Activated CD8-positive, alpha-beta T cell treated with anti-CD3 and anti-CD28 coated beads, Interleukin-2, amount 10 ng/mL, durations not matched to agents 7 days and 5 days (primary cell): ENCODE measurements around the gene TBC1D4. TPM values are rescaled to one million over a fixed set of nuclear protein-coding genes. Genes with fewer than 3 reads are reported as not detected.
"Not testable (repeated sequence)": the region's sequence is repeated elsewhere in the genome, so short reads cannot be mapped to it uniquely, and the experiment has no call there.

Experiments used
- ATAC-seq: fragments of 150-1000 bp; cut with Tn5 transposase; one replicate; pipeline ENCODE4 v1.10.0; 2021; ENCODE audit warnings: moderate library complexity
- CTCF ChIA-PET: fragments of 350-600 bp; sonication (Branson Sonifier 250); formaldehyde crosslinking; loops from one replicate; lab custom pipeline; 2021; ENCODE audit warnings: antibody characterized with exemption; lab: Charles Lee
- POLR2A ChIA-PET: fragments of 350-600 bp; sonication (Branson Sonifier 250); formaldehyde crosslinking; loops from one replicate; lab custom pipeline; 2021; ENCODE audit warnings: antibody characterized with exemption; lab: Charles Lee
- DNase-seq: peaks from one replicate; pipeline ENCODE4 v3.0.0-alpha.2; 2020
- H3K27ac Mint-ChIP-seq: one replicate; pipeline ENCODE4 v1.8.0; 2021; ENCODE audit warnings: mild to moderate bottlenecking, mixed read lengths
- H3K27me3 Mint-ChIP-seq: one replicate; pipeline ENCODE4 v1.8.0; 2021; ENCODE audit warnings: low read depth, mixed read lengths
- H3K36me3 Mint-ChIP-seq: one replicate; pipeline ENCODE4 v1.8.0; 2021; ENCODE audit warnings: low read depth, mixed read lengths
- H3K4me1 Mint-ChIP-seq: one replicate; pipeline ENCODE4 v1.8.0; 2021; ENCODE audit warnings: low read depth, mixed read lengths
- H3K4me3 Mint-ChIP-seq: one replicate; pipeline ENCODE4 v1.8.0; 2021; ENCODE audit warnings: mild to moderate bottlenecking, mixed read lengths
- H3K9me3 Mint-ChIP-seq: one replicate; pipeline ENCODE4 v1.8.0; 2022; ENCODE audit warnings: mixed read lengths; ENCODE audit not compliant: insufficient read depth
- total RNA-seq, 2 experiments: library from RNA; stranded (reverse); gene quantifications; one replicate each; pipeline ENCODE4 v1.2.3, GENCODE V29; 2021

TBC1D4 gene
- total RNA-seq, 2 experiments from 2014 or later, result 12.7 to 13.4 TPM

- ATAC-seq, H3K9me3 Mint-ChIP-seq, H3K4me3 Mint-ChIP-seq, CTCF ChIA-PET, H3K27ac Mint-ChIP-seq, H3K4me1 Mint-ChIP-seq, DNase-seq, H3K27me3 Mint-ChIP-seq, H3K36me3 Mint-ChIP-seq, POLR2A ChIA-PET: not testable (repeated sequence)
These were observed 208.3 kb downstream of the TBC1D4 start for GRCh38 chr13:75273695-75274094.

DNA sequence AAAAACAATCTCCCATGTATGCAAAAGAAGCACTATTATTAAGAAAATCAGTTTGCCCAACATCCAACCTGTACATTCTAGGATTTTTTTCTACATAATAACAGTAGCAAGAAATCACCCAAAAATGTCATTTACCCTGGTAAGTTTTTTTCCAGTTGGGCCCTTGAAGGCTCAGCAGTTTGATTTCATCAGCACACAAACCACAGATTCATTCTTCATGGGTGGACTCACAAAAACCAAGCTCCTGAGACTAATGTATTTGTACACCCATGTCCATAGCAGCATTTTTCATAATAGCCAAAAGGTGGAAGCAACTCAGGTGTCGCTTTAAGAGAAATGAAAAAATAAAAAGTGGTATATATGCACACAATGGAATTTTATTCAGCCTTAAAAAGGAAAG lies 210.1 kb downstream of the TBC1D4 start:
- H3K4me3 Mint-ChIP-seq, result no peak overlapping the region
- H3K27me3 Mint-ChIP-seq, result no peaks in the 10 kb centered on the region
- H3K36me3 Mint-ChIP-seq, result no peaks in the 10 kb centered on the region
- POLR2A ChIA-PET, result no interaction called here
- H3K9me3 Mint-ChIP-seq, result no peaks in the 10 kb centered on the region
- DNase-seq, result no peak
- H3K4me1 Mint-ChIP-seq, result no peaks in the 10 kb centered on the region
- no peak overlapping the region for H3K27ac Mint-ChIP-seq
- ATAC-seq, result no peak
- CTCF ChIA-PET, result no interaction called here

DNA sequence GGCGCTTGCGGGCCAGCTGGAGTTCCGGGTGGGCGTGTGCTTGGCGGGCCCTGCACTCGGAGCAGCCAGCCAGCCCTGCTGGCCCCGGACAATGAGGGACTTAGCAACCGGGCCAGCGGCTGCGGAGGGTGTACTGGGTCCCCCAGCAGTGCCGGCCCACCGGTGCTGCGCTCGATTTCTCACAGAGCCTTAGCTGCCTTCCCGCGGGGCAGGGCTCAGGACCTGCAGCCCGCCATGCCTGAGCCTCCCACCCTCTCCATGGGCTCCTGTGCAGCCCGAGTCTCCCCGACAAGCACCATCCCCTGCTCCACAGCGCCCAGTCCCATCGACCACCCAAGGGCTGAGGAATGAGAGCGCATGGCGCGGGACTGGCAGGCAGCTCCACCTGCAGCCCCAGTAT lies 213.5 kb downstream of the TBC1D4 start:
- H3K4me1 Mint-ChIP-seq, CTCF ChIA-PET, H3K36me3 Mint-ChIP-seq, H3K9me3 Mint-ChIP-seq, H3K27me3 Mint-ChIP-seq, H3K4me3 Mint-ChIP-seq, POLR2A ChIA-PET, ATAC-seq, H3K27ac Mint-ChIP-seq, DNase-seq: not testable (repeated sequence)

DNA sequence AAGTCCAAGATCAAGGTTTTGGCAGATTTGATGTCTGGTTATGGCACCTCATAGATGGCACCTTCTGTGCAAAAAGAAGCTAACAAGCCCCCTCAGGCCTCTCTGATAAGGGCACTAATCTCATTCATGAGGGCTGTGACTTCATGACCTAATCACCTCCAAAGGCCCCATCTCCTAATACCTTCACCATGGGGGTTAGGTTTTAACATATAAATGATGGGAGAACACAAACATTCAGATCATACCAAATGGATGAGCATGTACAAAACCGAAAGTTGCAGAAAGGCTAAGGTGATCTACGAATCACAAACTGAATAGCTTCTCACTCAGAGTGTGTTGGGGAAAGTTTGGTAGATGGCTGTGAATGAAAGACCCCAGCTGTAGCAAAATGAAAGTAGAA lies 217.4 kb downstream of the TBC1D4 start:
- CTCF ChIA-PET, result interaction anchor here (1.0 to 1.4 kb wide), 2 partner anchors 9 to 102 kb away, joined by 4 read pairs; no protein-coding TSS in a partner anchor
- H3K27me3 Mint-ChIP-seq, result no peaks in the 10 kb centered on the region
- DNase-seq, result no peak

DNA sequence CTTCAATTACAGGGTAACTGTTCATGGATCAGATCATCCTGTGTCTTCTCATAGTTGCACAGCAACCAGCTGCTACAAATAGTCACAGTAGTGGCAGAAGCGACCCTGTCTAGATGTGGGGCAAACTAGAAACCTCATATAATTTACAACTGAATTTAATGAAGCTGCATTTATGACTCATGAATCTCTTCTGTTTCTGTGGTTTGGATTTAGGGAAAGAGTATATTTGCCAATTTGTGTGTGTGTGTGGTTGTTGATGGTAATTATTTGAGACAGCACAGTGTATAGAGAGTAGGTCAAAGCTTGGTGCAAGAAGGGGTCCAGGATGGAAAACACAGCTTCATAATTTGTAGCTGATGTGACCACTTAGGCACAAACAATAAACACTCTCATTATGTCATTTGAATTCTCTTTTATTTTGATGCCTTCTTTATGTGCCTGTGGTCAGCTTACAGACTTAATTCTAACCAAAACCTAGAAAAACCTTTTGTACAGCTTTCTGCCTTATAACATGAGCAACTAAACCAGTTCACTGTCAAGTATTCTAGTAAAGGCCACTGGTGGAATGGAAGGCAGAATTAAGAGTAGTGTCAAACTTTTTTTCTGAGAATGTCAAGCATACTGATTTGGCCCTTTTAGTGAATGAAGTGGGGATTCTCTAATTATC lies 218.1 kb downstream of the TBC1D4 start:
- Mint-ChIP-seq H3K27ac (no peak overlapping the region), H3K4me1 (no peaks in the 10 kb centered on the region), H3K9me3 (no peaks in the 10 kb centered on the region), H3K4me3 (no peak overlapping the region), H3K27me3 (no peaks in the 10 kb centered on the region), H3K36me3 (no peaks in the 10 kb centered on the region)
- CTCF ChIA-PET, result interaction anchor here (1.0 to 1.4 kb wide), 2 partner anchors 8 to 103 kb away, joined by 4 read pairs; no protein-coding TSS in a partner anchor
- no peak for ATAC-seq
- POLR2A ChIA-PET, result interaction anchor here (0.7 kb wide), 1 partner anchor 62 kb away, joined by 3 read pairs; no protein-coding TSS in a partner anchor
- DNase-seq, result no peak

More for the DNA sequence above, 217.4 kb downstream of the TBC1D4 start:
- Mint-ChIP-seq H3K4me1 (no peaks in the 10 kb centered on the region), H3K4me3 (no peak overlapping the region), H3K36me3 (no peaks in the 10 kb centered on the region), H3K9me3 (no peaks in the 10 kb centered on the region), H3K27ac (no peak overlapping the region)
- POLR2A ChIA-PET, result no interaction called here
- ATAC-seq, result no peak

- Mint-ChIP-seq H3K9me3 (no peaks in the 10 kb centered on the region), H3K4me3 (no peak overlapping the region), H3K27me3 (peaks cover 11% of the 10 kb centered on the region), H3K36me3 (no peaks in the 10 kb centered on the region), H3K27ac (no peak overlapping the region), H3K4me1 (no peaks in the 10 kb centered on the region)
- no peak for DNase-seq
- ATAC-seq, result no peak
- POLR2A ChIA-PET, result no interaction called here
- CTCF ChIA-PET, result interaction anchor here (0.7 to 1.5 kb wide), 4 partner anchors 29 to 970 kb away, joined by 3 to 7 read pairs (median 3); no protein-coding TSS in a partner anchor
These were observed 223.7 kb downstream of the TBC1D4 start for GRCh38 chr13:75258159-75258782.

- CTCF ChIA-PET, result interaction anchor here (1.4 to 1.8 kb wide), 2 partner anchors 37 to 70 kb away, joined by 4 to 5 read pairs; no protein-coding TSS in a partner anchor
These were observed 225.0 kb downstream of the TBC1D4 start for GRCh38 chr13:75256922-75257321.

GRCh38 chr13:75255653-75256052 lies 226.3 kb downstream of the TBC1D4 start:
- Mint-ChIP-seq H3K4me3 (no peak overlapping the region), H3K9me3 (no peaks in the 10 kb centered on the region), H3K27ac (no peak overlapping the region), H3K4me1 (no peaks in the 10 kb centered on the region), H3K27me3 (peaks cover 13% of the 10 kb centered on the region), H3K36me3 (no peaks in the 10 kb centered on the region)
- CTCF ChIA-PET, result interaction anchor here (1.1 to 1.8 kb wide), 3 partner anchors 9 to 71 kb away, joined by 4 to 5 read pairs (median 4); no protein-coding TSS in a partner anchor
- POLR2A ChIA-PET, result no interaction called here
- ATAC-seq (no peak), DNase-seq (no peak)

More at GRCh38 chr13:75256922-75257321, 225.0 kb downstream of the TBC1D4 start:
- ATAC-seq, result no peak
- peaks cover 13% of the 10 kb centered on the region for H3K27me3 Mint-ChIP-seq
- no peak overlapping the region for H3K27ac Mint-ChIP-seq
- no peak for DNase-seq
- no peaks in the 10 kb centered on the region for H3K9me3 Mint-ChIP-seq
- no peak overlapping the region for H3K4me3 Mint-ChIP-seq
- no peaks in the 10 kb centered on the region for H3K4me1 Mint-ChIP-seq
- POLR2A ChIA-PET, result no interaction called here
- H3K36me3 Mint-ChIP-seq, result no peaks in the 10 kb centered on the region

GRCh38 chr13:75255147-75255546 lies 226.8 kb downstream of the TBC1D4 start:
- ATAC-seq (no peak), DNase-seq (no peak)
- H3K4me3 Mint-ChIP-seq, result no peak overlapping the region
- ChIA-PET POLR2A (no interaction called here), CTCF (interaction anchor here (1.1 to 1.8 kb wide), 3 partner anchors 10 to 71 kb away, joined by 4 to 5 read pairs (median 4); no protein-coding TSS in a partner anchor)
- H3K9me3 Mint-ChIP-seq, result no peaks in the 10 kb centered on the region
- H3K4me1 Mint-ChIP-seq, result no peaks in the 10 kb centered on the region
- no peak overlapping the region for H3K27ac Mint-ChIP-seq
- H3K36me3 Mint-ChIP-seq, result no peaks in the 10 kb centered on the region
- H3K27me3 Mint-ChIP-seq, result peaks cover 13% of the 10 kb centered on the region

- POLR2A ChIA-PET, result no interaction called here
- Mint-ChIP-seq H3K4me3 (no peak overlapping the region), H3K36me3 (no peaks in the 10 kb centered on the region), H3K4me1 (no peaks in the 10 kb centered on the region), H3K9me3 (peaks cover 1% of the 10 kb centered on the region), H3K27ac (no peak overlapping the region), H3K27me3 (peaks cover 12% of the 10 kb centered on the region)
- CTCF ChIA-PET, result no interaction called here
- ATAC-seq, result no peak
- DNase-seq, result no peak
These were observed 230.8 kb downstream of the TBC1D4 start for GRCh38 chr13:75251188-75251587.

- no peaks in the 10 kb centered on the region for H3K36me3 Mint-ChIP-seq
- H3K27ac Mint-ChIP-seq, result no peak overlapping the region
- DNase-seq (no peak), ATAC-seq (no peak)
- POLR2A ChIA-PET, result no interaction called here
- H3K4me1 Mint-ChIP-seq, result no peaks in the 10 kb centered on the region
- peaks cover 7% of the 10 kb centered on the region for H3K9me3 Mint-ChIP-seq
- CTCF ChIA-PET, result no interaction called here
- H3K4me3 Mint-ChIP-seq, result no peak overlapping the region
- peaks cover 11% of the 10 kb centered on the region for H3K27me3 Mint-ChIP-seq
These were observed 231.3 kb downstream of the TBC1D4 start for GRCh38 chr13:75250526-75251178.

DNA sequence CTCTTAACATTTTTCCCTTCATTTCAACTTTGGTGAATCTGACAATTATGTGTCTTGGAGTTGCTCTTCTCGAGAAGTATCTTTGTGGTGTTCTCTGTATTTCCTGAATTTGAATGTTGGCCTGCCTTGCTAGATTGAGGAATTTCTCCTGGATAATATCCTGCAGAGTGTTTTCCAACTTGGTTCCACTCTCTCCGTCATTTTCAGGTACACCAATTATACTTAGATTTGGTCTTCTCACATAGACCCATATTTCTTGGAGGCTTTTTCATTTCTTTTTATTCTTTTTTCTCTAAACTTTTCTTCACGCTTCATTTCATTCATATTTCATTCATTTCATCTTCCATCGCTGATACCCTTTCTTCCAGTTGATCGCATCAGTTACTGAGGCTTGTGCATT lies 236.4 kb downstream of the TBC1D4 start:
- ATAC-seq, H3K27me3 Mint-ChIP-seq, CTCF ChIA-PET, H3K4me3 Mint-ChIP-seq, H3K27ac Mint-ChIP-seq, H3K4me1 Mint-ChIP-seq, H3K9me3 Mint-ChIP-seq, DNase-seq, POLR2A ChIA-PET, H3K36me3 Mint-ChIP-seq: not testable (repeated sequence)
